GM23338 (cell line): ENCODE measurements around the gene DNAAF5. TPM values are rescaled to one million over a fixed set of nuclear protein-coding genes. Genes with fewer than 3 reads are reported as not detected.

ENCODE experiments used
- ATAC-seq: fragments of 200-7000 bp; cut with Tn5 transposase; 3 replicates; pipeline ENCODE4 v1.9.1; 2020
- DNase-seq: peaks from one replicate; pipeline ENCODE4 v3.0.0-alpha.2; 2015; ENCODE audit warnings: low spot score
- H2AFZ ChIP-seq: fragments of 200-600 bp; sonication (generic); 2 replicates; pipeline ENCODE4 v1.8.0; 2016; ENCODE audit warnings: antibody characterized with exemption, mild to moderate bottlenecking, moderate library complexity
- H3F3A ChIP-seq: fragments of 200-600 bp; sonication (generic); replicated peaks from 2 replicates; pipeline ENCODE4 v1.8.0; 2017; ENCODE audit warnings: antibody characterized with exemption, mixed run types, low read depth
- H3K27ac ChIP-seq: fragments of 200-600 bp; sonication (generic); 2 replicates; pipeline ENCODE4 v1.6.1; 2016; ENCODE audit warnings: low read depth
- H3K27me3 ChIP-seq: fragments of 200-600 bp; sonication (generic); 2 replicates; pipeline ENCODE4 v1.8.0; 2016; ENCODE audit warnings: mild to moderate bottlenecking, mixed run types, moderate library complexity; ENCODE audit not compliant: insufficient read depth
- H3K36me3 ChIP-seq: fragments of 200-600 bp; sonication (generic); 2 replicates; pipeline ENCODE4 v1.8.0; 2016; ENCODE audit warnings: mild to moderate bottlenecking; ENCODE audit not compliant: insufficient read depth
- H3K4me1 ChIP-seq: fragments of 200-600 bp; sonication (generic); 2 replicates; pipeline ENCODE4 v1.8.0; 2016; ENCODE audit warnings: mild to moderate bottlenecking, moderate library complexity; ENCODE audit not compliant: insufficient read depth
- H3K4me2 ChIP-seq: fragments of 200-600 bp; sonication (generic); 2 replicates; pipeline ENCODE4 v1.7.1; 2017; ENCODE audit warnings: mixed run types
- H3K4me3 ChIP-seq: fragments of 200-600 bp; sonication (generic); 2 replicates; pipeline ENCODE4 v1.6.1; 2016; ENCODE audit warnings: mixed run types
- H3K79me2 ChIP-seq: fragments of 200-600 bp; sonication (generic); replicated peaks from 2 replicates; pipeline ENCODE4 v1.8.0; 2017; ENCODE audit warnings: mild to moderate bottlenecking; ENCODE audit not compliant: insufficient read depth
- H3K9me2 ChIP-seq: fragments of 200-600 bp; sonication (generic); 2 replicates; pipeline ENCODE4 v1.8.0; 2017; ENCODE audit not compliant: insufficient read depth
- H4K20me1 ChIP-seq: fragments of 200-600 bp; sonication (generic); replicated peaks from 2 replicates; pipeline ENCODE4 v1.8.0; 2017; ENCODE audit warnings: mild to moderate bottlenecking; ENCODE audit not compliant: insufficient read depth
- H3K27ac Mint-ChIP-seq: 2 replicates; pipeline ENCODE4 v1.8.0; 2020; ENCODE audit warnings: inconsistent platforms, mild to moderate bottlenecking, moderate library complexity, mixed read lengths
- H3K27me3 Mint-ChIP-seq: 3 replicates; pipeline ENCODE4 v1.8.0; 2022; ENCODE audit warnings: low read depth, mild to moderate bottlenecking, moderate library complexity, mixed read lengths, inconsistent platforms; ENCODE audit not compliant: insufficient read depth, poor library complexity
- H3K36me3 Mint-ChIP-seq: 3 replicates; pipeline ENCODE4 v1.8.0; 2021; ENCODE audit warnings: low read depth, mild to moderate bottlenecking, inconsistent platforms, moderate library complexity, mixed read lengths
- H3K4me1 Mint-ChIP-seq: 3 replicates; pipeline ENCODE4 v1.8.0; 2020; ENCODE audit warnings: mild to moderate bottlenecking, inconsistent platforms, mixed read lengths
- H3K4me3 Mint-ChIP-seq: 3 replicates; pipeline ENCODE4 v1.8.0; 2021; ENCODE audit warnings: moderate library complexity, mild to moderate bottlenecking, inconsistent platforms, mixed read lengths
- H3K9me3 Mint-ChIP-seq: 3 replicates; pipeline ENCODE4 v1.8.0; 2020; ENCODE audit warnings: moderate library complexity, mild to moderate bottlenecking, inconsistent platforms, mixed read lengths
- ETS1 ChIP-seq: IDR thresholded peaks from 2 replicates; pipeline ENCODE4 v1.6.1; 2016; ENCODE audit warnings: antibody characterized with exemption
- POLR2AphosphoS5 ChIP-seq: IDR thresholded peaks from 2 replicates; pipeline ENCODE4 v1.6.1; 2016; ENCODE audit warnings: antibody characterized with exemption, low read depth
- ZNF462 ChIP-seq: fragments of 250-450 bp; sonication (Bioruptor Pico); IDR thresholded peaks from 2 replicates; pipeline ENCODE4 v1.5.0; 2020; ENCODE audit warnings: mild to moderate bottlenecking, moderate library complexity
- polyA plus RNA-seq: library from polyadenylated mRNA; unstranded; fragments of >200 nt; fragmentation: Nextera tagmentation; extraction: Ambion mirVana; gene quantifications from 2 replicates; pipeline ENCODE4 v1.2.1, GENCODE V29; 2016
- total RNA-seq: library from RNA; depleted of rRNA; stranded (reverse); fragments of >200 nt; shearing (Covaris generic); gene quantifications from 2 replicates; pipeline ENCODE4 v1.2.3, GENCODE V29; 2014

The DNAAF5 gene
- total and polyA plus RNA-seq, 2 experiments from 2014 or later, result 20.4 to 86.7 TPM

- H3K27ac Mint-ChIP-seq, result no peak overlapping the region
- peaks cover 14% of the 10 kb centered on the region; the same call in 1 of the 2 replicates for H4K20me1 ChIP-seq
- H3K36me3 ChIP-seq, result peaks cover 6% of the 10 kb centered on the region; the same call in 1 of the 2 replicates
- ATAC-seq, result peak; percentile 12
- no peak overlapping the region for H3K4me3 ChIP-seq
- no peak overlapping the region for H3K4me3 Mint-ChIP-seq
- no peak for DNase-seq
- no peaks in the 10 kb centered on the region for H3K27me3 ChIP-seq
- H3K27ac ChIP-seq, result 0 out of 2 replicates have a peak overlapping the region, but pooled peaks have one; percentile 26
- no peaks in the 10 kb centered on the region; the same call in 2 of the 3 replicates for H3K4me1 Mint-ChIP-seq
- 0 out of 2 replicates have a peak, but pooled peaks cover 4% of the 10 kb centered on the region for H3K79me2 ChIP-seq
- H3K27me3 Mint-ChIP-seq, result peaks cover 2% of the 10 kb centered on the region
- H3F3A ChIP-seq, result peaks cover 8% of the 10 kb centered on the region; the same call in 1 of the 2 replicates
- no peaks in the 10 kb centered on the region for H3K9me2 ChIP-seq
- no peak overlapping the region for H2AFZ ChIP-seq
- no peaks in the 10 kb centered on the region for H3K4me1 ChIP-seq
- no peak overlapping the region for H3K4me2 ChIP-seq
- TF ChIP-seq ZNF462 (CRISPR knock-in tag) (no peak), POLR2AphosphoS5 (no peak), ETS1 (no peak)
- H3K9me3 Mint-ChIP-seq, result no peaks in the 10 kb centered on the region; the same call in 2 of the 3 replicates
- H3K36me3 Mint-ChIP-seq, result peaks cover 35% of the 10 kb centered on the region
These were observed 47.1 kb downstream of the DNAAF5 start for GRCh38 chr7:773622-773915.
